ENCODE data around the gene BTNL2. TPM values are rescaled to one million over a fixed set of nuclear protein-coding genes. Genes with fewer than 3 reads are reported as not detected.

The BTNL2 gene
- total RNA-seq, 1 donor from 2014 or later, result 0.26 TPM

- H3K4me3 ChIP-seq (ENCODE audit: low read depth, low read length), result no peak overlapping the region
- DNase-seq (ENCODE audit: low read depth) (no peak), FAIRE-seq (no peak)
- TF ChIP-seq CTCF (IDR thresholded peaks at IDR 0.05; ENCODE audit: insufficient read depth, low read length, severe bottlenecking), result no peak
- no peaks in the 10 kb centered on the region for H3K27me3 ChIP-seq (ENCODE audit: control insufficient read depth, insufficient read depth, low read length)
- no peaks in the 10 kb centered on the region for H3K36me3 ChIP-seq (ENCODE audit: control insufficient read depth, insufficient read depth, low read length)
Observed at GRCh38 chr6:32391505-32391904, 15.5 kb downstream of the BTNL2 start.

- no peak for TF ChIP-seq CTCF (IDR thresholded peaks at IDR 0.05; ENCODE audit: insufficient read depth, low read length, severe bottlenecking)
- H3K36me3 ChIP-seq (ENCODE audit: control insufficient read depth, insufficient read depth, low read length), result no peaks in the 10 kb centered on the region
- H3K4me3 ChIP-seq (ENCODE audit: low read depth, low read length), result no peak overlapping the region
- FAIRE-seq (no peak), DNase-seq (ENCODE audit: low read depth) (no peak)
- no peaks in the 10 kb centered on the region for H3K27me3 ChIP-seq (ENCODE audit: control insufficient read depth, insufficient read depth, low read length)
Observed at GRCh38 chr6:32387589-32388340, 19.2 kb downstream of the BTNL2 start.

- Histone ChIP-seq H3K36me3 (ENCODE audit: control insufficient read depth, insufficient read depth, low read length) (no peaks in the 10 kb centered on the region), H3K4me3 (ENCODE audit: low read depth, low read length) (no peak overlapping the region), H3K27me3 (ENCODE audit: control insufficient read depth, insufficient read depth, low read length) (no peaks in the 10 kb centered on the region)
- FAIRE-seq (no peak), DNase-seq (ENCODE audit: low read depth) (no peak)
- no peak for TF ChIP-seq CTCF (IDR thresholded peaks at IDR 0.05; ENCODE audit: insufficient read depth, low read length, severe bottlenecking)
Observed at GRCh38 chr6:32386040-32386439, 20.9 kb downstream of the BTNL2 start.

GRCh38 chr6:32382757-32383420 lies 24.1 kb downstream of the BTNL2 start:
- no peak for TF ChIP-seq CTCF (IDR thresholded peaks at IDR 0.05; ENCODE audit: insufficient read depth, low read length, severe bottlenecking)
- Histone ChIP-seq H3K36me3 (ENCODE audit: control insufficient read depth, insufficient read depth, low read length) (no peaks in the 10 kb centered on the region), H3K4me3 (ENCODE audit: low read depth, low read length) (no peak overlapping the region), H3K27me3 (ENCODE audit: control insufficient read depth, insufficient read depth, low read length) (no peaks in the 10 kb centered on the region)
- no peak for DNase-seq (ENCODE audit: low read depth)
- no peak for FAIRE-seq

- Histone ChIP-seq H3K36me3 (ENCODE audit: control insufficient read depth, insufficient read depth, low read length) (no peaks in the 10 kb centered on the region), H3K27me3 (ENCODE audit: control insufficient read depth, insufficient read depth, low read length) (no peaks in the 10 kb centered on the region), H3K4me3 (ENCODE audit: low read depth, low read length) (no peak overlapping the region)
- DNase-seq (ENCODE audit: low read depth), result no peak
- no peak for TF ChIP-seq CTCF (IDR thresholded peaks at IDR 0.05; ENCODE audit: insufficient read depth, low read length, severe bottlenecking)
- FAIRE-seq, result no peak
Observed at GRCh38 chr6:32379545-32379944, 27.4 kb downstream of the BTNL2 start.
